A549 (cell line): ENCODE measurements around the gene SOX8. TPM values are rescaled to one million over a fixed set of nuclear protein-coding genes. Genes with fewer than 3 reads are reported as not detected.

ENCODE experiments used
- ATAC-seq, 2 experiments: fragments of 200-7000 bp in 1 of 2; fragments of >200 bp in 1 of 2; cut with Nextera tagmentation in 1 of 2; cut with Tn5 transposase in 1 of 2; 3 replicates each; pipeline versions ENCODE4 v1.8.0 to v1.9.1; 2018 to 2020; ENCODE audit warnings: mild to moderate bottlenecking in 1 of 2, moderate library complexity in 1 of 2
- CTCF ChIA-PET: fragments of 300-600 bp; sonication (Branson Sonifier 250); formaldehyde crosslinking; extraction: SDS; loops from one replicate; lab custom pipeline; 2021; ENCODE audit warnings: antibody characterized with exemption, inconsistent platforms; lab: Yijun Ruan, JAX
- POLR2A ChIA-PET: fragments of 350-600 bp; formaldehyde crosslinking; extraction: SDS; loops from one replicate; lab custom pipeline; 2021; ENCODE audit warnings: antibody characterized with exemption, inconsistent platforms; lab: Yijun Ruan, JAX
- DNase-seq, 2 experiments: peaks; one replicate each; pipeline versions ENCODE4 v3.0.0 to v3.0.0-alpha.2; 2011 to 2016; ENCODE audit warnings: low read depth in 1 of 2, low spot score in 1 of 2
- FAIRE-seq: peaks from 2 replicates; lab custom pipeline; 2011; peaks lifted over from hg19 to GRCh38; lab: Jason Lieb, UNC
- H3K27ac ChIP-seq, 2 experiments: fragments of >200 bp; sonication (Bioruptor Twin); formaldehyde crosslinking; 3 replicates each; pipeline ENCODE4 v1.5.1; 2016 to 2017
- H3K4me1 ChIP-seq: fragments of >200 bp; sonication (Bioruptor Twin); formaldehyde crosslinking; 3 replicates; pipeline ENCODE4 v1.6.1; 2016
- H3K4me2 ChIP-seq: fragments of >200 bp; sonication (Bioruptor Twin); formaldehyde crosslinking; 3 replicates; pipeline ENCODE4 v1.6.1; 2016
- H3K4me3 ChIP-seq: fragments of >200 bp; sonication (Bioruptor Twin); formaldehyde crosslinking; 3 replicates; pipeline ENCODE4 v1.5.1; 2016
- H3K9me3 ChIP-seq: fragments of >200 bp; sonication (Bioruptor Twin); formaldehyde crosslinking; 3 replicates; pipeline ENCODE4 v1.6.1; 2016
- CEBPB ChIP-seq, 2 experiments: fragments of >200 bp in 1 of 2; sonication (Bioruptor Twin) in 1 of 2; formaldehyde crosslinking in 1 of 2; IDR thresholded peaks; 2 replicates each; pipeline ENCODE4 v1.6.1; 2012 to 2016
- CHD4 ChIP-seq: fragments of 200-600 bp; sonication (generic); IDR thresholded peaks from 2 replicates; pipeline ENCODE4 v1.6.1; 2016; ENCODE audit warnings: antibody characterized with exemption, mild to moderate bottlenecking, borderline replicate concordance
- CTCF ChIP-seq: fragments of >200 bp; sonication (Bioruptor Twin); formaldehyde crosslinking; IDR thresholded peaks from 3 replicates; pipeline ENCODE4 v1.5.1; 2016
- EP300 ChIP-seq, 2 experiments: fragments of >200 bp; sonication (Bioruptor Twin); formaldehyde crosslinking; IDR thresholded peaks; 2 replicates in 1 of 2; 3 replicates in 1 of 2; pipeline ENCODE4 v1.6.1; 2016 to 2017
- FOSL2 ChIP-seq, 2 experiments: fragments of 450-650 bp in 1 of 2; fragments of >200 bp in 1 of 2; sonication (Bioruptor Twin) in 1 of 2; formaldehyde crosslinking; IDR thresholded peaks; 2 replicates each; pipeline versions ENCODE4 v1.5.0 to v1.6.1; 2016 to 2020; ENCODE audit warnings: mild to moderate bottlenecking in 1 of 2, moderate library complexity in 1 of 2
- HDAC2 ChIP-seq: fragments of 200-600 bp; sonication (generic); IDR thresholded peaks from 2 replicates; pipeline ENCODE4 v1.6.1; 2016
- HEYL ChIP-seq: fragments of 250-450 bp; sonication (Bioruptor Pico); IDR thresholded peaks from 2 replicates; pipeline ENCODE4 v1.8.0; 2021; ENCODE audit warnings: mild to moderate bottlenecking, moderate library complexity
- HOXA7 ChIP-seq: fragments of 250-450 bp; sonication (Bioruptor Pico); IDR thresholded peaks from 2 replicates; pipeline ENCODE4 v1.5.0; 2020; ENCODE audit warnings: mild to moderate bottlenecking, moderate library complexity
- HOXB5 ChIP-seq: fragments of 250-450 bp; sonication (Bioruptor Pico); IDR thresholded peaks from 2 replicates; pipeline ENCODE4 v1.5.0; 2020; ENCODE audit warnings: mild to moderate bottlenecking, moderate library complexity
- KDM1A ChIP-seq: fragments of 200-600 bp; sonication (generic); IDR thresholded peaks from 2 replicates; pipeline ENCODE4 v1.6.1; 2016; ENCODE audit warnings: low read depth, mild to moderate bottlenecking
- MAFK ChIP-seq: fragments of 450-650 bp; IDR thresholded peaks from 2 replicates; pipeline ENCODE4 v1.6.1; 2014; ENCODE audit not compliant: partially characterized antibody
- MYC ChIP-seq: IDR thresholded peaks from 2 replicates; pipeline ENCODE4 v1.6.1; 2012; ENCODE audit warnings: mild to moderate bottlenecking, inconsistent platforms, low read length, improper control_type of control experiment, borderline replicate concordance
- PHF8 ChIP-seq: fragments of 200-600 bp; sonication (generic); IDR thresholded peaks from 2 replicates; pipeline ENCODE4 v1.6.1; 2016; ENCODE audit warnings: low read depth, mild to moderate bottlenecking, antibody characterized with exemption, moderate library complexity, borderline replicate concordance
- POLR2AphosphoS2 ChIP-seq: conservative IDR thresholded peaks from 2 replicates; pipeline ENCODE4 v1.6.1; 2012; ENCODE audit warnings: low read length, improper control_type of control experiment, inconsistent platforms
- RAD21 ChIP-seq, 2 experiments: fragments of >200 bp in 1 of 2; sonication (Bioruptor Twin) in 1 of 2; formaldehyde crosslinking in 1 of 2; IDR thresholded peaks in 1 of 2; conservative IDR thresholded peaks in 1 of 2; 2 replicates in 1 of 2; 3 replicates in 1 of 2; pipeline ENCODE4 v1.6.1; 2012 to 2018; ENCODE audit warnings: inconsistent platforms in 1 of 2
- TP53 ChIP-seq: fragments of 250-450 bp; sonication (Bioruptor Pico); IDR thresholded peaks from 2 replicates; pipeline ENCODE4 v1.5.0; 2021; ENCODE audit warnings: mild to moderate bottlenecking, moderate library complexity
- ZC3H11A ChIP-seq: fragments of 450-650 bp; IDR thresholded peaks from 2 replicates; pipeline ENCODE4 v1.6.1; 2014; ENCODE audit warnings: antibody characterized with exemption, mild to moderate bottlenecking
- ZNF302 ChIP-seq: fragments of 250-450 bp; sonication (Bioruptor Pico); IDR thresholded peaks from 2 replicates; pipeline ENCODE4 v1.9.0; 2021; ENCODE audit warnings: inconsistent platforms, mild to moderate bottlenecking, moderate library complexity
- WGBS: methylation state at CpG from one replicate; pipeline ENCODE4 v1.1.6; 2017; ENCODE audit errors: missing lambda C conversion rate; 5-methylcytosine and 5-hydroxymethylcytosine counted together
- polyA plus RNA-seq, 4 experiments: library from polyadenylated mRNA; depleted of rRNA in 3 of 4; stranded (reverse); fragments of >200 nt; fragmentation: RNase III in 1 of 4; extraction: RNeasy Plus Mini Kit Qiagen cat#74134 plus additional on column Dnase treatment in 1 of 4; gene quantifications; 2 replicates in 3 of 4; 3 replicates in 1 of 4; pipeline ENCODE4 v1.2.3, GENCODE V29; 2011 to 2017
- TF ChIP-seq, protein P1 (sequence below): IDR thresholded peaks from 2 replicates; pipeline ENCODE4 v1.6.1; 2012
- TF ChIP-seq, protein P2 (sequence below): fragments of 250-450 bp; sonication (Bioruptor Pico); IDR thresholded peaks from 2 replicates; pipeline ENCODE4 v1.5.0; 2021; ENCODE audit warnings: mild to moderate bottlenecking, moderate library complexity, borderline replicate concordance

Gene SOX8
- polyA plus RNA-seq, 2 of the 4 experiments (the other 2 are of a cell fraction) = 0.06 to 0.22 TPM

- TF ChIP-seq, protein P1, sequence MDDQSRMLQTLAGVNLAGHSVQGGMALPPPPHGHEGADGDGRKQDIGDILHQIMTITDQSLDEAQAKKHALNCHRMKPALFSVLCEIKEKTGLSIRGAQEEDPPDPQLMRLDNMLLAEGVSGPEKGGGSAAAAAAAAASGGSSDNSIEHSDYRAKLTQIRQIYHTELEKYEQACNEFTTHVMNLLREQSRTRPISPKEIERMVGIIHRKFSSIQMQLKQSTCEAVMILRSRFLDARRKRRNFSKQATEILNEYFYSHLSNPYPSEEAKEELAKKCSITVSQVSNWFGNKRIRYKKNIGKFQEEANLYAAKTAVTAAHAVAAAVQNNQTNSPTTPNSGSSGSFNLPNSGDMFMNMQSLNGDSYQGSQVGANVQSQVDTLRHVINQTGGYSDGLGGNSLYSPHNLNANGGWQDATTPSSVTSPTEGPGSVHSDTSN = no peak
These were observed 1.5 kb upstream of the SOX8 start (continued) for GRCh38 chr16:979859-980594.

- CTCF ChIA-PET = interaction anchor here (6.4 to 6.7 kb wide), 2 partner anchors 18 to 76 kb away, joined by 36 to 37 read pairs; no protein-coding TSS in a partner anchor
- Histone ChIP-seq H3K27ac (peak overlapping the region; percentile 34 to 74; a peak in 5 of 6 replicates), H3K4me1 (peaks cover 12% of the 10 kb centered on the region), H3K9me3 (no peaks in the 10 kb centered on the region), H3K4me3 (peak overlapping the region; percentile 59), H3K4me2 (peak overlapping the region; percentile 100)
- POLR2A ChIA-PET = interaction anchor here (0.6 kb wide), 1 partner anchor 25 kb away, joined by 3 read pairs; no protein-coding TSS in a partner anchor
- no peak for FAIRE-seq
- ATAC-seq = no peak
- DNase-seq = no peak
- WGBS = 40% methylated on average over 2 of the region's 31 CpGs
- TF ChIP-seq POLR2AphosphoS2 (no peak), RAD21 (conservative IDR thresholded peaks at IDR 0.05 in 1 of 2, IDR thresholded peaks at IDR 0.05 in 1 of 2) (no peak), EP300 (IDR thresholded peaks at IDR 0.05) (no peak), KDM1A (no peak), HOXB5 (CRISPR knock-in tag) (no peak), PHF8 (no peak), HOXA7 (CRISPR knock-in tag) (no peak)
These were observed 1.0 kb upstream of the SOX8 start for GRCh38 chr16:980595-980854.

DNA sequence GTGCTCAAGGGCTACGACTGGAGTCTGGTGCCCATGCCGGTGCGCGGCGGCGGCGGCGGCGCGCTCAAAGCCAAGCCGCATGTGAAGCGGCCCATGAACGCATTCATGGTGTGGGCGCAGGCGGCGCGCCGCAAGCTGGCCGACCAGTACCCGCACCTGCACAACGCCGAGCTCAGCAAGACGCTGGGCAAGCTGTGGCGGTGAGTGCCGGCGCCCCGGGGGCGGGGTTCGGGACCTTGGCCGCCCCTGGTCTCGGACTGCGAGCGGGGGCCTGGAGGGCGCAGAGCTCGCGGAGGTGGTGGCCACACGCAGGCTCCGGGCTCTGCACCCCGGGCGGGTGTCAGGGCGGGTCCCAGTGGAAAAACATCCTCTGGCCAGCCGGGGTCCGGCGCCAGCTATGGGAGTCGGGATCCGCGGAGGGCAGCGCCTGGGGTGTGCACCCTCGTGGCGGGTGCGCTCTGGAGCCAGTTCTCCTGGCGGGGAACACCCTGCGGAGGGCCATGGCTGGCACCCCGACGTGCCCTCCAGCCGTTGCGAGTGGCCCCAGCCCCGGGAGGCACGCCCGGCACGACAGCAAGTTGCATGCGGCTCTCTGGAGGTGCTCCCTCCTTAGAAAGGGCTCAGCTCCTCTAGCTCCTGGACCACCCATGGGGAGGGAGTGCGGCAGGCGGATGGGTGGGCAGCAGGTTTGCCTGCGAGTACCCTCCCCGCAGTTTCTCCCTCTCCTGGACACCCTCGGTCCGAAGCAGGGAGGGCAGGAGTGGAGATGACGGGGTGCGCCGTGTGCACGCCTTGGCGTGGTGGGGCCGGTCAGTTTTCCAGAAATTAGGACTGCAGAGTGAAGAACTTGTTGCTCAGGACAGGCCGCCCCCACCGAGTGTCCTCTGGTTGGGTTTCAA lies 824 bp downstream of the SOX8 start:
- FAIRE-seq (no peak), DNase-seq (peak in 1 of 2 experiments; percentile 40), ATAC-seq (peak in 1 of 2 experiments; percentile 17; a peak in 3 of 6 replicates)
- Histone ChIP-seq H3K9me3 (no peaks in the 10 kb centered on the region), H3K4me3 (peak overlapping the region; percentile 59), H3K27ac (peak overlapping the region in 1 of 2 experiments; percentile 74; a peak in 3 of 6 replicates), H3K4me1 (peaks cover 12% of the 10 kb centered on the region), H3K4me2 (peak overlapping the region; percentile 100)
- TF ChIP-seq MYC (no peak), ZNF302 (CRISPR knock-in tag) (no peak), CTCF (no peak), ZC3H11A (no peak), MAFK (no peak), HDAC2 (no peak), HEYL (no peak), CEBPB (IDR thresholded peaks at IDR 0.05) (no peak), POLR2AphosphoS2 (no peak), CHD4 (no peak), FOSL2 (IDR thresholded peaks at IDR 0.05) (no peak), FOSL2 (CRISPR knock-in tag; IDR thresholded peaks at IDR 0.05) (no peak), TP53 (CRISPR knock-in tag) (no peak)
- TF ChIP-seq, protein P2, sequence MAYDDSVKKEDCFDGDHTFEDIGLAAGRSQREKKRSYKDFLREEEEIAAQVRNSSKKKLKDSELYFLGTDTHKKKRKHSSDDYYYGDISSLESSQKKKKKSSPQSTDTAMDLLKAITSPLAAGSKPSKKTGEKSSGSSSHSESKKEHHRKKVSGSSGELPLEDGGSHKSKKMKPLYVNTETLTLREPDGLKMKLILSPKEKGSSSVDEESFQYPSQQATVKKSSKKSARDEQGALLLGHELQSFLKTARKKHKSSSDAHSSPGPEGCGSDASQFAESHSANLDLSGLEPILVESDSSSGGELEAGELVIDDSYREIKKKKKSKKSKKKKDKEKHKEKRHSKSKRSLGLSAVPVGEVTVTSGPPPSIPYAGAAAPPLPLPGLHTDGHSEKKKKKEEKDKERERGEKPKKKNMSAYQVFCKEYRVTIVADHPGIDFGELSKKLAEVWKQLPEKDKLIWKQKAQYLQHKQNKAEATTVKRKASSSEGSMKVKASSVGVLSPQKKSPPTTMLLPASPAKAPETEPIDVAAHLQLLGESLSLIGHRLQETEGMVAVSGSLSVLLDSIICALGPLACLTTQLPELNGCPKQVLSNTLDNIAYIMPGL (CRISPR knock-in tag) = no peak
- TF ChIP-seq, protein P1 = no peak
- 32% methylated on average over 22 of the region's 76 CpGs for WGBS
- ChIA-PET CTCF (interaction anchor here (1.1 to 6.7 kb wide), 5 partner anchors 17 to 169 kb away, joined by 3 to 37 read pairs (median 4); no protein-coding TSS in a partner anchor), POLR2A (no interaction called here)
